HG03432 (cell line): ENCODE data around the gene FAM83F.

ENCODE experiments used
- ATAC-seq: cut with Tn5 transposase; IDR thresholded peaks from one replicate; pipeline ENCODE4 v1.9.1; 2021; ENCODE audit warnings: mild to moderate bottlenecking, moderate library complexity; ENCODE audit not compliant: unreplicated experiment

The FAM83F gene

DNA sequence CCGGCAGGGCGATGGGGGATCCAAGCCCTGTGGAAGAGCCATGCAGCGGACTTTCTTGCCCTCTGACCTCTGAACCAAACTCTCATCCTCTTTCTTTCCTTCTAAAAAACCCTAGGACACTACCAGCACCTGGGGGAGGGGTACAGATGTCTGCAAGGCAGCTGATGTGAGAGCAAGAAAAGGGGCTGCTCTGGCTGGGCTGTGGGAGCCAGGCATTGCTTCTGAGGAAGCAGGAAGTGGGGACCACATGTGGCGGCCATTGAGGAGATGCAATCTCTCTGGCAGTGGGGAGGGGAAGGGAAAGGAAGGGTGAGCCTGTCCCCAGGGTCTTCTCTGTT is 36.0 kb downstream of the FAM83F start:
- ATAC-seq, result no peak

DNA sequence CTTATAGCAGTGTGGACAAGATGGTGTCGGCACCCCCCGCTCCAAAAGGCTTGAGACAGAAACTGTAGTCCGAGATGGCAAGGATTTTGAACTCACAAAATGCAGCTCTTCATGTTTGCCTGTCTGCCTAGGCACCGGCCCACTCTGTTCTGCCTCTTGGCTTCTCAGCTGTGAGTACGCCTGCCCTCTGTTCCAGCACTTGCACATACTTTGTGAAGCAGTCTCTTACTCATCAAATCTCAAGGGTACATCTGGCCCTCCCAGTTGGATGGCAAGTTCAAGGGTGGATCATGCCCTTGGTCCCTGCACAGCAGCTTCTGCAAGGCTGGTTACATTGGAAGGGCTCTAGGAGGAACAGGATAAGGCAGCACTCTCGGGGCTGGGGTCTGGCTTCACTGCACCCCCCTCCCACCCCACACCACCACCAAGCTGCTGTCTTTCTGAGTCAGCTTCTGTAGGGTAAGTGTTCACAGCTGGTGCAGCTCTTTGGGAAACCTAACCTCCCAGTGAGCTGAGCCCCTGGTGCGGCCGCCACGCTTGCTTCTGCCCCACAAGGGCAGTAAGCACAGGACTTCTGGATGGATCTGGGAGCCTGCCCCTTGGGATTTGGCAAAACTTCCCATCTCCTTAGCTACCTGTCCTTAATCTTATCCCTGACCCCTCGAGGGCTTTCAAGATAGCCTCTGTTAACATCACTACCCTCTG is 37.2 kb downstream of the FAM83F start:
- no peak for ATAC-seq

DNA sequence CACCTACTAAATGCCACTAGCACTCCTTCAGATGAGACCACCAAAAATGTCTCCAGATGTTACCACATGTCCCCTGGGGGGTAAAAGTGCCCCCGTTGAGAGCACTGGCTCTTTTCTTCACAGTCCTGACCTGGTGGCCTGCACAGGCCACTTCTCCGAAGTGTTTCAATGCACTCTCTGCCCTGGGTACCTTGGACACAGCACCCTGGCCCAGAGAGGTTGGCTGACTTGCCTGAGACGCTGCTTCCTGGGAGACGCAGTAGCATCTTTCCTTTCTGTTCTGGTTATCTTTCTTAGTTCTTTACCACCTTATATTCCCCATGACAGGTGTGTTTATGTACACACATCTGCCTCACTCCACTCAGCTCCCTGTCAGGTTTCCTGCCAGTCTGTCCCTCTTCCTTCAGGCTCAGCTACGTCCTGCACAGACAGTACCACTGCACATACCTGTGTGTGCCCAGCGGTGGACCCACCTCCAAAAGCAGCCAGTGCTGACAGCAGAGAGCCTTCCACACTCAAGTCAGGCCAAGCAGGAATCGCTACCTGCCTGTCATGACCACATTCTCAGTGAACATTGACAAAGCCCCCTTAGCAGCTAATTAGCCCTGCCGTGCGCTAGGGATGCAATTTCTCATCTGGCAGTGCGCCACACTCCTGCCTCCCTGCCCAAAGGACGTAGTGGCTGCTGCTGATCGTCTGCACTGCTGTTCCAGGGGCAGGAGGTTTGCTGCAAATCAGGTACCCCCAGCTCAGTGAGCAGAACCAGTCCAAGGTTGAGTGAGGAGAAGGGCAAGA is 39.0 kb downstream of the FAM83F start:
- no peak for ATAC-seq

DNA sequence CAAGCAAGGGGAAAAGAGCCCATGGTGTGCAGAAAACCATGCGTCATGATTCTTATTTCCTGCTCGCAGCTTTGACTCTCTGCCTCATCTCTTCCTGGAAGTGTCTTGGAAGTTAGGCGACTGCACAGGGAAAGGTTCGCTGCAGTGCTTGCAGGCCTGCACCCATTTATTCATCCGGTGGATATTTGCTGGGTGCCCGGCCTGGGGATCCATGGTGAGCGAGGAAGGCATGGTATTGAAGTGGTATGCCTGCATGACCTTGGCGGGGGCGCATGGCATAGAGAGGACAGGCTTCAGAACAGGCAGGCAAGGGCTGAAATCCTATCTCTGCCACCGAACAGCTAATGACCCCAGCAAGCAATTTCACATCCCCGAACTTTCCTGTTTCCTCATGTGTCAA is 40.6 kb downstream of the FAM83F start:
- ATAC-seq, result no peak

DNA sequence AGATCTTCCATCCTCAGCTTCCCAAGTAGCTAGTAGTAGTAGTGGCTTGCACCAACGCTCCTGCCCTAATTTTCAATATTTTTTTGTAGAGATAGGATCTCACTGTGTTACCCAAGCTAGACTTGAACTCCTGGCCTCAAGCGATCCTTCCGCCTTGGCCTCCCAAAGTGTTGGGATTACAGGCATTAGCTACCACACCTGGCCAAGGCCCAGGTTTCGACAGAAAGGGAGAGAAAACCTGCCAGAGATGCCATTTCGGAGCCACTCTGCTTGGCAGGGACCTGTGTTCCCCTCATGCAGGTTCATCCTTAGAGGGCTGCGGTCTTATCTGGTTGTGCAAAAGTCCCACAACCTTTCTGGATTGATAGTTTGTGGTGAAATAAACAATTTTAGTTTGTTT is 41.4 kb downstream of the FAM83F start:
- ATAC-seq, result no peak

DNA sequence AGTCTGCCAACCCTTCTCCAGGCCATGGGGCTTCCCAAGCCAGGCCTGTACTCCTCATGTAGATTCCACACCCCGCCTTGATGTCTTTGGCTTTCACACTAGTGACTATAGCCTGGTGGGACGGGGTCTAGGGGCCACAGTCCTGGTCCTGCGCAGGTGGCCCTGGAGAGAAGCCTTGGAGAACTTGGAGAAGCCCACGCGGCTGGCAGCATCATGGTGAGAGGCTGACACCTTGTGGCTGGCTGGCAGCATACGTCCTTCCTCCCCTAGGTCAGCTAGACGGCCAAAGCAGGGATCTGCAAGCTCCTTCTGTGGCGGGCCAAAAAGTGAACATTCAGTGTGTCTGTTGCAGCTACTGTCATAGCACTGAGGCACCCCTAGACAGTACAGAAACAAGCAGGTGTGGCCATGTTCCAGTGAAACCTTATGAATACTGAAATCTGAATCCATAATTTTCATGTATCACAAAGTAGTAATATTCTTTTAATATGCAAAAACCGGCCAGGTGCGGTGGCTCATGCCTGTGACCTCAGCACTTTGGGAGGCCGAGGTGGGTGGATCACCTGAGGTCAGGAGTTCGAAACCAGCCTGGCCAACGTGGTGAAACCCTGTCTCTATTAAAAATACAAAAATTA is 42.0 kb downstream of the FAM83F start:
- no peak for ATAC-seq

DNA sequence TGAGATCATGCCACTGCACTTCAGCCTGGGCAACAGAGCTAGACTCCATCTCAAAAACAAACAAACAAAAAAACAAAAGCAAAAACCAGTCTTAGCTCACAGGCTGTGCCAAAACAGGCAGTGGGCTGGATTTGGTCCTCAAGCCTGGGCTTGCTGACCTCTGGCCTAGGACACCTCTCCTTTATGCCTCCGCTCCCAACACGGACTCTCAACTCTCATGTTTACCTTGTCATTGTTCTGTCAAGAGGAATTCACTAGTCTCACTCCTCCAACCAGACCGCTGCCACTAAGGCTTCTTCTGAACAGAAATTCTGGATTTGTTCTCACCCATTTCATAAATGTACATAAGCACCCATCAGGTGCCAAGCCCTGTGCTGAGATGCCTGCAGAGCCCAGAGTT is 42.6 kb downstream of the FAM83F start:
- no peak for ATAC-seq

DNA sequence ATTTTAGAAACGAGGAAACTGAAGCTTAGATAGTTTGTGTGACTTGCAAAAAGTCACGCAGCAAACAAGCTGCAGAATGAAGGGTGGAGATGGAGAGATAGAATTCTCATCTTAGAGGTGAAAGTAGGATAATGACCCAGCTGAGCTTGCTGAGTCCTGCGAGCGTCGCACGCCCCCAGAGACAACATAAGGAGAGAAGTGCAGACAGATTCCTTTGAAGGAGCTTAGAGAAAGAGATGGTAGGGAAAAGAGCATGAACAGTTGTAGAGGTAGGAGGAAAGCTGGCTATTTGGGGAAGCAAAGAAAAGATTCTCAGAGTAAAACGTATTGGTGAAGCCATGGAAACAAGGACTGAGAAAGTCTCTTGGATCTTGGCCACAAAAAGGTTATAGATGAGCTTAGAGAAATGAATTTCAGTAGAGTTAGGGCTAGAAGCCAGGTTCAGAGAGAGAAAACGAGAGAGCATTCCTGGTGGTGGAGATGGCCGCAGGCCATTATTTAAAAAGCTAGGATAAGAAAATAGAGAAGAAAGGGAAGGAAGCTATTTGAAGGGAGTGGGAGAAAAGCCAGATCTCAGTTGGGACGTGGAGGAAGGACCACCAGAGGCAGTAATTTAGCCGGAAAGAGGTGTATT is 44.8 kb downstream of the FAM83F start:
- no peak for ATAC-seq

DNA sequence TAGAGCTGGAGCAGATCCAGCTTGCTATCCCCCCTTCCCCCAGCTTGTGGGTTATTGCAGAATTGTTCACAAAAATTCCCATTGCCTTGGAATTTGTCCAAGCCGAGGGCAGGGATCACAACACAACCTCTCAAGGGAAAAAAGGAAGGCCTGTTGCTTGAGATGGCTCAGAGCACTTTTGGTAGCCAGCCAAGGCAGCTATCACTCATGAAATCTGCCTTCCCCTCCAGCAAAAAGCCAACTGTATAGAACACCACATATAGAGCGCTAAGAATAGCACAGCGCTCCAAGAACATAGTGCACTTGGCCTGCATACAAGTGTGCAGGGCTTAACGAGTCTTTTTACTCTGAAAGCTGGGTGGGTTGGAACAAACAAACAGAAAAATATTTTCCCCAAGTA is 46.2 kb downstream of the FAM83F start:
- no peak for ATAC-seq

DNA sequence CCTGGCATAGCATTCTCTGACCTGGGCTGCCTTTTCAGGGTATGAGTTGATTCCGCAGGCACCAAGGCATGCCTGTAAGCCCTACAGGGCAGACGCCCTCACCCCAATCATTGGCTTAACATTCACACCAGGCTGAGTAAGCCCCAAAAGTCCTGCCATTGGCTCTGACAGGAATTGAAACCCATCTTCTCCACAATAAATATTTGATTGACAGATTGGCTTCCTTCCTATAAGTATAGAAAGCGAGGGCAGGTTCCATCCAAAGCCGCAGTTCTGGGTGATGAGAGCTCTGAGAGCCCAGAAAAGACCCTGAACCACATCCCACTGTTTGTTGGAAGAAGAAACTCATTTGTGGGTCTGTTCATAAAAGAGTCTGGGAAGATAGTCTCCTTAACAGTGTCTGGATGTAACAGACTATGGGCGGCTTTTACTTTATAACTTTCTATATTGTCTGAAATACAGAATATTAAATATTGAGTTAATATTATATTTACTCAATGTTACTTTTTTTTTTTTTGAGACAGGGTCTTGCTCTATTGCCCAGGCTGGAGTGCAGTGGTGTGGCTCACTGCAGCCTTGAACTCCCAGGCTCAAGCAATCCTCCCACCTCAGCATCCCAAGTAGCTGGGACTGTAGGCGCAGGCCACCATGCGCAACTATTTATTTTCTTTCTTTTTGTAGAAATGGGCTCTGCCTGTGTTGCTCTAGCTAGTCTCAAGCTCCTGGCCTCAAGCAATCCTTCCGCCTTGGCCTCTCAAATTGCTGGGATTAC is 46.8 kb downstream of the FAM83F start:
- no peak for ATAC-seq

DNA sequence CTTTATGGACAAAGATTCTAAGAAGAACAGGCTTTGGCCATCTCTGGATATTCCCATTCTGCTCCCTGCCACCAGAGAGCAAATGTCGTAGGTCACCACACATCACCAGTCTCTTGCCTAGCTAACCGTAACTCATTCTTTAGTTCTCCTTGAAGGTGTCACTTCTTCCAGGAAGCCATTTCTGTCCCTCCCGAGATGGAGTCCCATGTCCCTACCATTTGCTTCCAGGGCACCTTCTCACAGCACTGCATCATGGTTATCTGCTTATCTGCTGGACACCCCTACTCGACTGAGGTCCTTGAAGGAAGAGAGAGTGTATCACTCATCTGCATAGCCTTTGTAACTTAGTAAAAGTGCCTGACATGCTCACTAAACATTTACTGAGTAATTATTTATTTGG is 47.6 kb downstream of the FAM83F start:
- ATAC-seq, result no peak

DNA sequence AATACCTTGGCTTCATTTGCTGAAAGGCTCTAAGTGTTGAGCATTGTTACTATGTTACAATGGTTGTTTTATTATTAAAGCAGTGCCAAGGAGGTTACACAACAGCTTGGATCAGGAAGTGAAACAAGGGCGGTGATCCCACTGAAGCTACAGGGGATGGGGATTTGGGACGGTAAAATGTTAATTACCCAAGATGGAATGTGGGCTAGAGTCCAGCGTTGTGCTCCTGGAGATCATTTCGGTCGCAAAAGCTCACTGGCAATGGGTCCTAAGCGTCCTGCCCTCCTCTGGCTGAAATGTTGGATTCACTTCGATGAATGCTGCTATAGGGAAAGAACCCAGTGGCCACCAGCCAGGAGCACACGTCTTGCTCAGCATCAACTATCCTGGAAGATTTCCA is 48.3 kb downstream of the FAM83F start:
- ATAC-seq, result no peak

DNA sequence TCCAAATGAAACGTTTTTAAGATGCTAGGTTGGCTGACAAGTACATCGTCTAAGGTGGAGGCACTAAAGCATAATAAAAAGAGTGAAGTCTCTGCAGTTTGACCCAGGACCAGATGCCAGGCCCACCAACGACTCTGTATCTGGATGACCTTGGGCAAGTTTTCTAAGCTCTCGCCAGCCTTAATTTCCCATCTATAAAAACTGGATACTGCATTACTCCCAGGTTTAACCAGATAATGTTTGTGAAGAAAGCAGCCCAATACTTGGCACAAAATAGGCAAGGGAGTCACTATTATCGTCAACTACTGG is 49.0 kb downstream of the FAM83F start:
- ATAC-seq, result no peak

DNA sequence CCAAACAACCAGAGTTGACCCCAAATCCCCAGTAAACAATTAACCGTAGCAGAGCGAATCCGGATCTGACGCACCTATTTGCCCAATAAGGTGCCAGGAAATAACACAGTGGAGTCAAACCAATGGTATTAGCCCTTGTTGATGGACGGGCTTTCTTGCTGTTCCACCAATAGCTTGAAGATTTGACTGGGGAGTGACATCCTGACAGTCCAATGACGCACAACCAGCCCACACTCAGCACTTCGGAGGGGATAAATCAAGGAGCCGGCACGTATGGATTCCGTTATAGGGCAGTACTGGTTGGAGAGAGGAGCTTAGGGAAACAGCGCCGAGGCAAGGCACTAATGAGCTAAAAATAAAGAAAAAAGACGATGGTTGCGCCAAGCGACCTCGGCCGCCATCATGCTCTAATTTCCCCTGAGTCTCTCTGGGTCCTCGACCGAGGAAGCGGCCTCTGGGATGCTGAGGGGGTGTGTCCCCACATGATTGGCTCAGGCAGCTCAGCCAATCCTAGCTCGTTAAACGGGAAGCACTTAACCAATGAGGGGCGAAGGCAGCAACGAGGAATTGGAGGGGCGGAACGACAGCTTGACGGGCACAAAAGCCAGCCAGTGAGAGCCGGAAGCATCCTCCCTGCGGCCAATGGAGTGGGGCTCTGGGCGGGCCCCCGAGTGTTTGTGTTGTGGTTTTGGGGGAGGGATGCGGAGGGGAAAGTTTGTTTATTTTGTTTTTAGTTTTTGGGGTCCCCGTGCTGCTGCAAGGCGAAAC is 49.5 kb downstream of the FAM83F start:
- peak; percentile 86 for ATAC-seq

DNA sequence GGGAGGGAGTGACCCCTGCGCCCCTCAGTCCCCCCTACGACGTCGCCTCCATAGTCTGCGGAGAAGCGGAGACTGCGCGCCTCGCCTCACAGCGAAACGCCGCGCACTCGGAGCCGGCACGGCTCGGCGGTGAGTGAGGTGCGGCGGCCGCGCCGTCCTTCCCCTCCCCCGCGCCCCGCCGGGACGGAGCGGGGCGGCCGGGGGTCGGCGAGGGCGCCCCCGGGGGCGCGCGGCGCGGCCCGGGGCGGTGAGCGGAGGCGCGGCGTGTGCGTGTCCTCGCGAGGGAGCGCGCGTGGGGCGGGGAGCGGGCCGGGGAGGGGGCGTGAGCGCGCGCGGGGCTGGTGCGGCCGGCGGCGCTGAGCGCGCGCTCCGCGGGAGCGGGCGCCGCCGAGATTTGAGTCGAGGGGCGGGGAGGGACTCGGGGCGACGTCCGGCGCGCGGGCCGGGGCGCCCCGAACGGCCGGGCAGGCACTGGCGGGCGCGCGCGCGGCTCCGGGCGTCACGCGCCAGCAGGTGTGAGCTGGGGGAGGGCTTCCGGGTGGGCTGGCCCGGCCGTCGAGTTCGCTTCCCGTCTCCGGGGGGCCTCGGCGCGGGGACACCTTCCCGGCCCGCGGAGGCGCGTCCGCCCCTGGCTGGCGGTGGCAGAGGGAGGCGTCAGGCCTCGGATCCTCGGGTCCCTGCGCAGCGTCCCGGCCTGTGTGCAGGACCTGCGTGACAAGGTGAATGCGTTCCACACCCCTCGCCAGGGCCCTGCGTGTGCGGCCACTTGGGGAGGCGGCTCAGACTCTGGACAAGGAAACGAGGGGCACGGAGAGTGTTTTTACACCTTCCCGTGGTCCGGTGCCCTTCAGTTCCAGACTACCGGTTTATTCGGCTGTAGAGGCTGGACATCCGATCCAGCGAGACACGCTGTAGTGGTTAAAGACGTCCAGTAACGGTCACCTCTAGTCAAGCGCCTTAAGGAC is 50.4 kb downstream of the FAM83F start:
- peak; percentile 25 for ATAC-seq

DNA sequence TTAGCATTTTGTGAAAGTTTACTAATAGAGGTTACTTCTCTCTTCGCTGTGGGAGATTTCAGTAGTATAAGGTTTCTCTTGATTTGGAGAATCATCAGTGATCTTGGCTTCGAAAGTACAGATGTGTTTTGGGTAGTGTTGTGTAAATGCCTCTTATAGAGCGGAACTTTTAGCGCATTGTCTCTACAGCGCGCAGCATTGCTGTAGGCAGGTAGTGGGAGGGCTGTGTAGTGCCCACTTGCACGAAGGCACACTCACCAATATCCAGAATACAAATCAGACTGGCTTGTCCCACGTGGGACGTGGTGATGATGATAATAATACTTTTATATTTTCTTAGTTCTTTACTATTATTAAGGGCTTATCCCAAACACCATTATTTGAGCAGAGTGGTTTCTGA is 51.4 kb downstream of the FAM83F start:
- ATAC-seq, result no peak

DNA sequence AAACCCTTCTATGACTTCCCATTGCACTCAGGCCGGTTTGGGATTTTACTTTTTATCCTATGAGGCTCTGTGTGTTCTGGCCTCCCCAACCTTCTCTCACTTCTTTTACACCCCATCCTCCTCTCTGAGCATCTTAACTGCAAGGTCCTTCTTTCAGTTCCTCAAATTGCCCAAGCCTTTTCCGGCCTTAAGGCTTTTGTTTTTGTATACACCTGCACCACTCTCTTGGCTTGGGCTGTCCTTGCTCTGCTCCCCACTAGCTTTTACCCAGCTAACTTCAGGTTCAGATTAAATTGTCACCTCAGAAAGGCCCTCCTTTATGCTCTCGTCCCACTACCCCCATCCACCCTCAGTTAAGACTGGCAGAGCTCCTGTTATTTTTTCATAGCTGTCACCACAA is 55.5 kb downstream of the FAM83F start:
- ATAC-seq, result peak; percentile 82

DNA sequence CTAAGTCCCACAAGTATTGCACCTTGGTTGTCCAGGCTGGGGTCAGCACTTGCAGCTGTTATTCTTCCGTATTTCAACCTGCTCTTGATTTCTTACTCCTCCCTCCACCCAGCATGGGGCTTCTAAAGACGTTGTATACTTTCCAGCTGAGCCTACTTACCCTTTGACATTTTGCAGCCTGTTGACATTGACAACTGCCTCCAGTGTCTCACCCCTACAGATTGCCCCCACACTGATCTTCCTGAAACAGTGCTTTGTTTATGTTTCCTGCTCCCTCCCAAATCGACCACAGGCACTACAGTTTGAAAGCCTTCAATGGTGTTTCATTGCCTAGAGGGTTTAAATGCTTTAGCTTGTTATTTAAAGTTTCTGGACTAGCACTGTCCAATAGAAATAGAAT is 56.6 kb downstream of the FAM83F start:
- no peak for ATAC-seq

DNA sequence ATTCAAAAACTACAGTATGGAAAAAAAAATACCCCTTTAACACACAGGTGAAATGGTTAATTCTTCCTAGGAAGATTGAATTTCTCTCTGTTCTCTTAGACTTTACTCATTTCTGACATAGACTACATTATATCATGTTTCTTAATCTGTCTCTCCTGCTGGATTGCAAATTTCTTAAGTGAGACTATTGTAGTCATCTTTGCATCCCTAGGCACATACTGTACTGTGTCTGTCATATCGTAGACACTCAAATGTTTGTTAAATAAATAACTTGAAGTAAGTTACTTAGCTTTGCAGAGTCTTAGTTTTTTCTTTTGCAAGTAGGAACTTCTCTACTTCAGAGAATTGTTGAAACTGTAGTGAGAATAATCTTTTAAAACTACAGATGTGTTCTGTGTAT is 58.7 kb downstream of the FAM83F start:
- no peak for ATAC-seq
